Endodermal cell (in vitro differentiated cells): ENCODE data around the gene ZDHHC24. TPM values are rescaled to one million over a fixed set of nuclear protein-coding genes. Genes with fewer than 3 reads are reported as not detected.

Experiments used
- DNase-seq: peaks from one replicate; pipeline ENCODE4 v3.0.0-alpha.2; 2017
- H3K27ac ChIP-seq: 2 replicates; pipeline ENCODE4 v1.5.1; 2013; ENCODE audit warnings: mild to moderate bottlenecking, low read depth, low read length, moderate library complexity
- H3K27me3 ChIP-seq: 2 replicates; pipeline ENCODE4 v1.6.1; 2013; ENCODE audit warnings: mild to moderate bottlenecking, low read length, moderate library complexity; ENCODE audit not compliant: insufficient read depth, control insufficient read depth, poor library complexity, severe bottlenecking
- H3K36me3 ChIP-seq: 2 replicates; pipeline ENCODE4 v1.7.0; 2013; ENCODE audit warnings: mild to moderate bottlenecking, low read length, moderate library complexity; ENCODE audit not compliant: control insufficient read depth, insufficient read depth
- H3K4me1 ChIP-seq: one replicate; pipeline ENCODE4 v1.7.0; 2013; ENCODE audit warnings: low read length; ENCODE audit not compliant: control insufficient read depth, insufficient read depth
- H3K4me3 ChIP-seq: 2 replicates; pipeline ENCODE4 v1.5.1; 2013; ENCODE audit warnings: mild to moderate bottlenecking, low read length, moderate library complexity
- H3K9ac ChIP-seq: 2 replicates; pipeline ENCODE4 v1.6.1; 2013; ENCODE audit warnings: mild to moderate bottlenecking, low read length, moderate library complexity; ENCODE audit not compliant: poor library complexity, severe bottlenecking; ENCODE audit errors: extremely low read depth
- H3K9me3 ChIP-seq: 2 replicates; pipeline ENCODE4 v1.6.1; 2013; ENCODE audit warnings: mild to moderate bottlenecking, low read length, moderate library complexity; ENCODE audit not compliant: control insufficient read depth
- H3K27ac Mint-ChIP-seq: 2 replicates; pipeline ENCODE4 v1.8.0; 2020; ENCODE audit warnings: mixed read lengths
- H3K27me3 Mint-ChIP-seq: 2 replicates; pipeline ENCODE4 v1.8.0; 2021; ENCODE audit warnings: mild to moderate bottlenecking, mixed read lengths; ENCODE audit not compliant: insufficient read depth
- H3K36me3 Mint-ChIP-seq: 2 replicates; pipeline ENCODE4 v1.8.0; 2020; ENCODE audit warnings: low read depth, mixed read lengths
- H3K4me1 Mint-ChIP-seq: 2 replicates; pipeline ENCODE4 v1.8.0; 2020; ENCODE audit warnings: mixed read lengths
- H3K4me3 Mint-ChIP-seq: 2 replicates; pipeline ENCODE4 v1.8.0; 2020; ENCODE audit warnings: mild to moderate bottlenecking, moderate library complexity, mixed read lengths
- H3K9me3 Mint-ChIP-seq: 2 replicates; pipeline ENCODE4 v1.8.0; 2020; ENCODE audit warnings: mild to moderate bottlenecking, mixed read lengths
- whole genome bisulfite sequencing, 2 experiments: methylation state at CpG; one replicate each; pipeline versions ENCODE4 v1.1.5 to v1.1.7; 2013; ENCODE audit warnings: missing lambda C conversion rate in 2 of 2, mixed read lengths in 1 of 2; ENCODE audit not compliant: insufficient coverage in 1 of 2, insufficient read length in 1 of 2; 5-methylcytosine and 5-hydroxymethylcytosine counted together
- total RNA-seq, 2 donors: library from RNA; stranded (reverse); fragmentation: NEBNext Ultra II Directional in 1 of 2; extraction: Animal tissue kit (Norgen Biotek cat#: 25700) in 1 of 2; gene quantifications; 2 replicates in 1 of 2; 3 replicates in 1 of 2; pipeline ENCODE4 v1.2.1, GENCODE V29; 2021
- TF ChIP-seq, protein P1 (sequence below): fragments of 200-600 bp; sonication (generic); conservative IDR thresholded peaks from 2 replicates; pipeline ENCODE4 v1.5.0; 2021; ENCODE audit warnings: antibody characterized with exemption, mild to moderate bottlenecking

ZDHHC24 gene
- total RNA-seq, 2 donors from 2014 or later = 10.6 to 11.7 TPM

DNA sequence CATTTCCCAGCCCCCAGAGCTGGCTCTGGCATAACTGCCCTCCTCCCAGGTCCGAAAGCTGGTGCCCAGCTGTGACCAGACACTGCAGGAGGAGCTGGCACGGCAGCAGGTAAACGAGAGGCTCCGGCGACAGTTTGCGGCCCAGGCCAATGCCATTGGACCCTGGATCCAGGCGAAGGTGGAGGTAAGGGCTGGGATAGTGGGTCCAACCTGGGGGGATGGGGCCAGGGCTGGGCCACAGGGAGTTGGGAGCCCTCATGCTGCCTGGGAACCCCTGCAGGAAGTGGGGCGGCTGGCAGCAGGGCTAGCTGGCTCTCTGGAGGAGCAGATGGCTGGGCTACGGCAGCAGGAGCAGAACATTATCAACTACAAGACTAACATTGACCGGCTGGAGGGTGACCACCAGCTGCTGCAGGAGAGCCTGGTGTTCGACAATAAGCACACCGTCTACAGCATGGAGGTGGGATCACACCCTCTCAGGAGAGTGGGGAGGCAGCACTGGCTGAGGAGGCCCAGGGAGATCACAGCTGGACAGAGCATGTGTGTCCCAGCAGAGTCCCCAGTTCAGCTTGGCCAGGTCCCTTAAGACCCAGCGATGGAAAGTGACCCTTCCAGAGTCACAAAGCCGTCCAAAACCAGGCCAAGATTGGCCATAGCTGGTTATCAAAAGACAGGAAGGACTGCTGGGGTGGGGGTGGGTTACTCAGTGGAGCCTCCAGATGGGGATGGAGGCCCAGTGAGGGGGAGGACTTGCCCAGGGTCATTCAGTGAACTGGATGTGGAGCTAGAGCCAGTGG lies 15.5 kb upstream of the ZDHHC24 start:
- Histone ChIP-seq H3K9ac (no peak overlapping the region), H3K27me3 (no peaks in the 10 kb centered on the region), H3K27ac (no peak overlapping the region), H3K4me1 (no peaks in the 10 kb centered on the region), H3K9me3 (no peaks in the 10 kb centered on the region), H3K36me3 (no peaks in the 10 kb centered on the region), H3K4me3 (no peak overlapping the region)
- Mint-ChIP-seq H3K27ac (peak overlapping the region; percentile 35), H3K27me3 (peaks cover 13% of the 10 kb centered on the region), H3K4me1 (no peaks in the 10 kb centered on the region), H3K4me3 (no peak overlapping the region), H3K36me3 (no peaks in the 10 kb centered on the region), H3K9me3 (no peaks in the 10 kb centered on the region)
- no peak for DNase-seq
- TF ChIP-seq, protein P1, sequence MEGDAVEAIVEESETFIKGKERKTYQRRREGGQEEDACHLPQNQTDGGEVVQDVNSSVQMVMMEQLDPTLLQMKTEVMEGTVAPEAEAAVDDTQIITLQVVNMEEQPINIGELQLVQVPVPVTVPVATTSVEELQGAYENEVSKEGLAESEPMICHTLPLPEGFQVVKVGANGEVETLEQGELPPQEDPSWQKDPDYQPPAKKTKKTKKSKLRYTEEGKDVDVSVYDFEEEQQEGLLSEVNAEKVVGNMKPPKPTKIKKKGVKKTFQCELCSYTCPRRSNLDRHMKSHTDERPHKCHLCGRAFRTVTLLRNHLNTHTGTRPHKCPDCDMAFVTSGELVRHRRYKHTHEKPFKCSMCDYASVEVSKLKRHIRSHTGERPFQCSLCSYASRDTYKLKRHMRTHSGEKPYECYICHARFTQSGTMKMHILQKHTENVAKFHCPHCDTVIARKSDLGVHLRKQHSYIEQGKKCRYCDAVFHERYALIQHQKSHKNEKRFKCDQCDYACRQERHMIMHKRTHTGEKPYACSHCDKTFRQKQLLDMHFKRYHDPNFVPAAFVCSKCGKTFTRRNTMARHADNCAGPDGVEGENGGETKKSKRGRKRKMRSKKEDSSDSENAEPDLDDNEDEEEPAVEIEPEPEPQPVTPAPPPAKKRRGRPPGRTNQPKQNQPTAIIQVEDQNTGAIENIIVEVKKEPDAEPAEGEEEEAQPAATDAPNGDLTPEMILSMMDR = no peak
- 91 to 92% methylated on average over 12 to 14 of the region's 14 CpGs for WGBS, 2 experiments

DNA sequence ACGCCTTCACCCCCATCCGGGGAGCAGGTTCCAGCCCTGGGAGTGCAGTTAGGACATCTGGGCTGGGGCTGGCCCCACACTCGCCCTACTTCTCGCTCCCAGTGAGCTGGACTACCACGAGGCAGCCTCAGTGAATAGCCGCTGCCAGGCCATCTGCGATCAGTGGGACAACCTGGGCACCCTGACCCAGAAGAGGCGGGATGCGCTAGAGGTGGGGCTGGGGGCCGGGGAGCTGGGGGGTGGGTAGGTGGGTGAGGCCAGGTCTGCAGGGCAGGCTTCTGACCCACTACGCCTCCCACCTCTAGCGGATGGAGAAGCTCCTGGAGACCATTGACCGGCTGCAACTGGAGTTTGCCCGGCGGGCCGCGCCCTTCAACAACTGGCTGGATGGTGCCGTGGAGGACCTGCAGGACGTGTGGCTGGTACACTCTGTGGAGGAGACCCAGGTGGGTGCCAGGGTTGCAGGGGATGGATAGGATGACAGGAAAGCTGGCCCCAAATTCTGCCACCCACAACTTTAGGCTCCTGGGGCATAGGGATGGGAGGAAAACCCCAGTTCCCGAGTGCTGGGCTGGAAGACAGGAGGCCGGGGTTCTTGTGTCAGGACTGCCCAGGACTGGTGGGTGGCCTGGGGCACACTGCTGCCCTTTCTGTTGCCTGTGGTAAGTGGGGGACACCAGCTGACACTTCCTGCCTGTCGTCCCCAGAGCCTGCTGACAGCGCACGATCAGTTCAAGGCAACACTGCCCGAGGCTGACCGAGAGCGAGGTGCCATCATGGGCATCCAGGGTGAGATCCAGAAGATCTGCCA lies 14.2 kb upstream of the ZDHHC24 start:
- Histone ChIP-seq H3K4me1 (no peaks in the 10 kb centered on the region), H3K27ac (no peak overlapping the region), H3K36me3 (no peaks in the 10 kb centered on the region), H3K4me3 (no peak overlapping the region), H3K27me3 (no peaks in the 10 kb centered on the region), H3K9me3 (no peaks in the 10 kb centered on the region), H3K9ac (no peak overlapping the region)
- Mint-ChIP-seq H3K27me3 (peaks cover 13% of the 10 kb centered on the region), H3K9me3 (no peaks in the 10 kb centered on the region), H3K4me1 (no peaks in the 10 kb centered on the region), H3K36me3 (no peaks in the 10 kb centered on the region), H3K27ac (no peak overlapping the region), H3K4me3 (no peak overlapping the region)
- DNase-seq = no peak
- WGBS, 2 experiments = 86 to 91% methylated on average over 17 to 27 of the region's 27 CpGs
- TF ChIP-seq, protein P1 = no peak

DNA sequence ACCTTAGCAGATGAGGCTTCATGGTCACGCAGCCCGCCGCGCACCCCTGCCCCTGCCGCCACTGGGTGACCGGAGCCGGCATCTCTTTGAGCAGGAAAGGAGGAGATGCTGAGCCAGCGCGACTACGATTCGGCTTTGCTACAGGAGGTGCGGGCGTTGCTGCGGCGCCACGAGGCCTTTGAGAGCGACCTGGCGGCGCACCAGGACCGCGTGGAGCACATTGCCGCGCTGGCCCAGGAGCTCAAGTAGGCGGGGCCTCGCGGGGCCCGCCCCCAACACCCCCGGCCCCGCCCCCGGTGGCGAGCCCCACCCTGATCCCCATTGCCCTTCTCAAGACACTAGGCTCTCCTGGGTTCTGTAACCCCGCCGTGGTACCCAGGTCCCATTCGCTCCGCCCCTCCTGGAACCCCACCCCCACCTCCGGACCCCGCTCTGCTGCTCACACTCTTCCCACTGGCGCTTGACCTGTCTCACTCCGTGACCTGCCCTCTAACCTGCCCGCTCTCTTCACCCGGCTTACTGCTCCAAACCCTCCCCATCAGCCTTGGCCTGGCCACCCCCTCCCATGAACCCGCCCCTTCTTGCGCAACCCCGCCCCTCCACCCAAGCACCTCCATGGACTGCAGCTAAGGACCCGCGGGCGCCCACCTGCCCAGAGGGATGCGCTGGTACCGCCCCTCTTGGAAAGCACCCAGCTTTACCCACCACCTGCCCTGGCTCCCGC lies 13.5 kb upstream of the ZDHHC24 start:
- H3K9me3 ChIP-seq = no peaks in the 10 kb centered on the region
- no peak overlapping the region for H3K9ac ChIP-seq
- Mint-ChIP-seq H3K4me3 (no peak overlapping the region), H3K4me1 (no peaks in the 10 kb centered on the region), H3K36me3 (no peaks in the 10 kb centered on the region), H3K27me3 (peaks cover 13% of the 10 kb centered on the region), H3K27ac (no peak overlapping the region), H3K9me3 (no peaks in the 10 kb centered on the region)
- H3K4me1 ChIP-seq = no peaks in the 10 kb centered on the region
- DNase-seq = no peak
- no peak overlapping the region for H3K4me3 ChIP-seq
- H3K27ac ChIP-seq = no peak overlapping the region
- 95% methylated on average over 17 to 46 of the region's 50 CpGs for WGBS, 2 experiments
- no peaks in the 10 kb centered on the region for H3K36me3 ChIP-seq
- H3K27me3 ChIP-seq = no peaks in the 10 kb centered on the region
- TF ChIP-seq, protein P1 = no peak
